Measurements from ENCODE around the gene ZNF549. TPM values are rescaled to one million over a fixed set of nuclear protein-coding genes. Genes with fewer than 3 reads are reported as not detected.

Gene ZNF549
- total RNA-seq, 1 experiment from 2014 or later = 5.0 TPM

GRCh38 chr19:57583521-57584416 is 56.6 kb downstream of the ZNF549 start, which contains the start of gene ZIK1:
Gene ZIK1, plus strand, starts transcription at chr19:57584145. Its CDS starts 212 bp downstream, at chr19:57584357.
- no peaks in the 10 kb centered on the region for H4K20me1 ChIP-seq (ENCODE audit: low read length)
- H3K9me2 ChIP-seq (replicated peaks; ENCODE audit: low read length) = no peaks in the 10 kb centered on the region
- H3K9me3 ChIP-seq (ENCODE audit: low read length) = peaks cover 35% of the 10 kb centered on the region
- H3K9ac ChIP-seq (ENCODE audit: low read length) = no peak within 1 kb of the TSS
- POLR2A ChIA-PET (ENCODE audit: unreplicated experiment) = no interaction called here
- H3K4me2 ChIP-seq (ENCODE audit: low read length) = no peak within 1 kb of the TSS
- no peak for ATAC-seq
- H3F3A ChIP-seq (ENCODE audit: low read length, unreplicated experiment) = no peaks in the 10 kb centered on the region
- no peaks in the 10 kb centered on the region for H3K27me3 ChIP-seq (ENCODE audit: low read length)
- CTCF ChIA-PET = no interaction called here
- intact Hi-C loops (cut with micrococcal nuclease) = no loop called here
- no peak for DNase-seq
- H3K4me3 ChIP-seq (ENCODE audit: low read length) = no peak within 1 kb of the TSS
- H3K4me1 ChIP-seq (ENCODE audit: insufficient read depth, low read length) = no peaks in the 10 kb centered on the region
- no TSS peak for BruUV-seq (replicated peaks)
- H3K79me2 ChIP-seq (ENCODE audit: low read length) = no peaks in the 10 kb centered on the region
- no peak within 1 kb of the TSS for H3K27ac ChIP-seq (ENCODE audit: low read length)
- H2AFZ ChIP-seq (ENCODE audit: low read length) = no peak within 1 kb of the TSS
- no peak for TF ChIP-seq EZH2phosphoT487 (IDR thresholded peaks at IDR 0.05; ENCODE audit: borderline replicate concordance, low read length)
- TF ChIP-seq CTCF (conservative IDR thresholded peaks at IDR 0.05; ENCODE audit: low read depth, low read length) = no peak
- no peak for TF ChIP-seq EZH2 (IDR thresholded peaks at IDR 0.05; ENCODE audit: low read length, unreplicated experiment)
- no peaks in the 10 kb centered on the region for H3K36me3 ChIP-seq (ENCODE audit: low read depth, low read length)

- no peaks in the 10 kb centered on the region for H3K9me2 ChIP-seq (replicated peaks; ENCODE audit: low read length)
- TF ChIP-seq CTCF (conservative IDR thresholded peaks at IDR 0.05; ENCODE audit: low read depth, low read length) = no peak
- no peak for TF ChIP-seq EZH2phosphoT487 (IDR thresholded peaks at IDR 0.05; ENCODE audit: borderline replicate concordance, low read length)
- no peak for TF ChIP-seq EZH2 (IDR thresholded peaks at IDR 0.05; ENCODE audit: low read length, unreplicated experiment)
- BruUV-seq (replicated peaks) = no TSS peak
- ATAC-seq = no peak
- CTCF ChIA-PET = no interaction called here
- H3K9ac ChIP-seq (ENCODE audit: low read length) = no peak overlapping the region
- no peak overlapping the region for H3K4me3 ChIP-seq (ENCODE audit: low read length)
- no peaks in the 10 kb centered on the region for H3K4me1 ChIP-seq (ENCODE audit: insufficient read depth, low read length)
- peak; percentile 61 for DNase-seq
- H4K20me1 ChIP-seq (ENCODE audit: low read length) = no peaks in the 10 kb centered on the region
- H3K27me3 ChIP-seq (ENCODE audit: low read length) = no peaks in the 10 kb centered on the region
- no peak overlapping the region for H3K27ac ChIP-seq (ENCODE audit: low read length)
- peaks cover 42% of the 10 kb centered on the region for H3K9me3 ChIP-seq (ENCODE audit: low read length)
- intact Hi-C loops (cut with micrococcal nuclease) = no loop called here
- no peak overlapping the region for H2AFZ ChIP-seq (ENCODE audit: low read length)
- POLR2A ChIA-PET (ENCODE audit: unreplicated experiment) = no interaction called here
- H3K4me2 ChIP-seq (ENCODE audit: low read length) = no peak overlapping the region
- no peaks in the 10 kb centered on the region for H3K36me3 ChIP-seq (ENCODE audit: low read depth, low read length)
- H3F3A ChIP-seq (ENCODE audit: low read length, unreplicated experiment) = no peaks in the 10 kb centered on the region
- no peaks in the 10 kb centered on the region for H3K79me2 ChIP-seq (ENCODE audit: low read length)
Observed at GRCh38 chr19:57587529-57587928, 60.4 kb downstream of the ZNF549 start.

- POLR2A ChIA-PET (ENCODE audit: unreplicated experiment) = no interaction called here
- H3K9ac ChIP-seq (ENCODE audit: low read length) = no peak overlapping the region
Observed at GRCh38 chr19:57599377-57599760, 72.2 kb downstream of the ZNF549 start.

More at GRCh38 chr19:57599377-57599760, 72.2 kb downstream of the ZNF549 start:
- H4K20me1 ChIP-seq (ENCODE audit: low read length) = no peaks in the 10 kb centered on the region
- peaks cover 19% of the 10 kb centered on the region for H3K79me2 ChIP-seq (ENCODE audit: low read length)
- H3F3A ChIP-seq (ENCODE audit: low read length, unreplicated experiment) = no peaks in the 10 kb centered on the region
- CTCF ChIA-PET = no interaction called here
- peak overlapping the region; percentile 84 for H3K4me3 ChIP-seq (ENCODE audit: low read length)
- ATAC-seq (no peak; the same call in 1 of the 2 replicates), DNase-seq (no peak)
- H3K4me2 ChIP-seq (ENCODE audit: low read length) = peak overlapping the region; percentile 84
- no peak for TF ChIP-seq EZH2phosphoT487 (IDR thresholded peaks at IDR 0.05; ENCODE audit: borderline replicate concordance, low read length)
- no peak for TF ChIP-seq CTCF (conservative IDR thresholded peaks at IDR 0.05; ENCODE audit: low read depth, low read length)
- no peak for TF ChIP-seq EZH2 (IDR thresholded peaks at IDR 0.05; ENCODE audit: low read length, unreplicated experiment)
- BruUV-seq (replicated peaks) = no TSS peak
- peak overlapping the region; percentile 85 for H2AFZ ChIP-seq (ENCODE audit: low read length)
- H3K9me3 ChIP-seq (ENCODE audit: low read length) = peaks cover 29% of the 10 kb centered on the region
- H3K4me1 ChIP-seq (ENCODE audit: insufficient read depth, low read length) = peaks cover 7% of the 10 kb centered on the region; the same call in 1 of the 2 replicates
- intact Hi-C loops (cut with micrococcal nuclease) = loop anchor here (1.0 kb wide), 1 partner anchor 20 kb away; no protein-coding TSS in a partner anchor
- H3K9me2 ChIP-seq (replicated peaks; ENCODE audit: low read length) = no peaks in the 10 kb centered on the region
- H3K36me3 ChIP-seq (ENCODE audit: low read depth, low read length) = peaks cover 31% of the 10 kb centered on the region
- no peak overlapping the region for H3K27ac ChIP-seq (ENCODE audit: low read length)
- no peaks in the 10 kb centered on the region for H3K27me3 ChIP-seq (ENCODE audit: low read length)
